WTC11 (cell line): ENCODE measurements around the gene ACO2. TPM values are rescaled to one million over a fixed set of nuclear protein-coding genes. Genes with fewer than 3 reads are reported as not detected.

Source experiments
- ATF1 ChIP-seq: sonication (generic); formaldehyde crosslinking; IDR thresholded peaks from 2 replicates; pipeline ENCODE4 v1.8.1; 2023; ENCODE audit warnings: mild to moderate bottlenecking, moderate library complexity, missing genetic modification reagents
- CBFB ChIP-seq: sonication (generic); formaldehyde crosslinking; IDR thresholded peaks from 2 replicates; pipeline ENCODE4 v1.8.1; 2022; ENCODE audit warnings: mild to moderate bottlenecking, low read depth, missing genetic modification reagents
- ESRRA ChIP-seq: sonication (generic); formaldehyde crosslinking; IDR thresholded peaks from 2 replicates; pipeline ENCODE4 v1.8.1; 2022; ENCODE audit warnings: mild to moderate bottlenecking, missing genetic modification reagents, borderline replicate concordance
- ETV6 ChIP-seq: sonication (generic); formaldehyde crosslinking; IDR thresholded peaks from 2 replicates; pipeline ENCODE4 v1.8.1; 2022; ENCODE audit warnings: mild to moderate bottlenecking, missing genetic modification reagents
- FOXP1 ChIP-seq: sonication (generic); formaldehyde crosslinking; IDR thresholded peaks from 2 replicates; pipeline ENCODE4 v1.8.0; 2022; ENCODE audit warnings: missing genetic modification reagents, mild to moderate bottlenecking, moderate library complexity, borderline replicate concordance
- JAZF1 ChIP-seq: fragments of 250-450 bp; sonication (Bioruptor Pico); IDR thresholded peaks from 2 replicates; pipeline ENCODE4 v1.9.0; 2021; ENCODE audit warnings: moderate library complexity, mild to moderate bottlenecking, inconsistent platforms
- JUN ChIP-seq: sonication (generic); formaldehyde crosslinking; IDR thresholded peaks from 2 replicates; pipeline ENCODE4 v1.8.0; 2023; ENCODE audit warnings: mild to moderate bottlenecking, missing genetic modification reagents
- MXD4 ChIP-seq: fragments of 250-450 bp; sonication (Bioruptor Pico); IDR thresholded peaks from 2 replicates; pipeline ENCODE4 v1.8.0; 2021; ENCODE audit warnings: mild to moderate bottlenecking, moderate library complexity, borderline replicate concordance
- NR2C2 ChIP-seq: sonication (generic); formaldehyde crosslinking; IDR thresholded peaks from 2 replicates; pipeline ENCODE4 v1.8.0; 2022; ENCODE audit warnings: mild to moderate bottlenecking, missing genetic modification reagents
- NR3C1 ChIP-seq: sonication (generic); formaldehyde crosslinking; conservative IDR thresholded peaks from 2 replicates; pipeline ENCODE4 v1.8.1; 2023; ENCODE audit warnings: low read depth, mild to moderate bottlenecking, missing genetic modification reagents
- OVOL2 ChIP-seq: fragments of 250-450 bp; sonication (Bioruptor Pico); IDR thresholded peaks from 2 replicates; pipeline ENCODE4 v1.9.0; 2021; ENCODE audit warnings: mild to moderate bottlenecking, borderline replicate concordance
- SMAD3 ChIP-seq: sonication (generic); formaldehyde crosslinking; IDR thresholded peaks from 2 replicates; pipeline ENCODE4 v1.8.0; 2022; ENCODE audit warnings: missing genetic modification reagents, mild to moderate bottlenecking, borderline replicate concordance
- SP1 ChIP-seq: sonication (generic); formaldehyde crosslinking; conservative IDR thresholded peaks from 2 replicates; pipeline ENCODE4 v1.8.1; 2022; ENCODE audit warnings: missing genetic modification reagents
- TEAD1 ChIP-seq: sonication (generic); formaldehyde crosslinking; IDR thresholded peaks from 2 replicates; pipeline ENCODE4 v1.8.0; 2022; ENCODE audit warnings: mild to moderate bottlenecking, missing genetic modification reagents
- ZNF121 ChIP-seq: sonication (generic); formaldehyde crosslinking; IDR thresholded peaks from 2 replicates; pipeline ENCODE4 v1.8.0; 2023; ENCODE audit warnings: missing genetic modification reagents
- ZNF396 ChIP-seq: fragments of 250-450 bp; sonication (Bioruptor Pico); IDR thresholded peaks from 2 replicates; pipeline ENCODE4 v1.8.0; 2021; ENCODE audit warnings: mild to moderate bottlenecking, moderate library complexity, borderline replicate concordance
- ZNF423 ChIP-seq: fragments of 250-450 bp; sonication (Bioruptor Pico); IDR thresholded peaks from 2 replicates; pipeline ENCODE4 v2.1.2; 2022; ENCODE audit warnings: mild to moderate bottlenecking, moderate library complexity
- ZNF671 ChIP-seq: fragments of 250-450 bp; sonication (Bioruptor Pico); IDR thresholded peaks from 2 replicates; pipeline ENCODE4 v1.8.0; 2021; ENCODE audit warnings: mild to moderate bottlenecking
- total RNA-seq: library from RNA; stranded (reverse); gene quantifications from 3 replicates; pipeline ENCODE4 v1.2.3, GENCODE V29; 2021
- TF ChIP-seq, protein P1 (sequence below): fragments of 250-450 bp; sonication (Bioruptor Pico); IDR thresholded peaks from 2 replicates; pipeline ENCODE4 v1.9.0; 2021; ENCODE audit warnings: mild to moderate bottlenecking
- TF ChIP-seq, protein P2 (sequence below): sonication (generic); formaldehyde crosslinking; IDR thresholded peaks from 2 replicates; pipeline ENCODE4 v1.8.1; 2023; ENCODE audit warnings: mild to moderate bottlenecking, missing genetic modification reagents
- TF ChIP-seq, protein P3 (sequence below): sonication (generic); formaldehyde crosslinking; IDR thresholded peaks from 2 replicates; pipeline ENCODE4 v1.8.0; 2022; ENCODE audit warnings: mild to moderate bottlenecking, missing genetic modification reagents
- TF ChIP-seq, protein P4 (sequence below): sonication (generic); formaldehyde crosslinking; IDR thresholded peaks from 2 replicates; pipeline ENCODE4 v1.8.1; 2022; ENCODE audit warnings: mild to moderate bottlenecking, moderate library complexity, missing genetic modification reagents
- TF ChIP-seq, protein P5 (sequence below): sonication (generic); formaldehyde crosslinking; IDR thresholded peaks from 2 replicates; pipeline ENCODE4 v1.8.0; 2022; ENCODE audit warnings: mild to moderate bottlenecking, missing genetic modification reagents
- TF ChIP-seq, protein P6 (sequence below): sonication (generic); formaldehyde crosslinking; IDR thresholded peaks from 2 replicates; pipeline ENCODE4 v1.8.0; 2023; ENCODE audit warnings: mild to moderate bottlenecking, missing genetic modification reagents
- TF ChIP-seq, protein P7 (sequence below): sonication (generic); formaldehyde crosslinking; IDR thresholded peaks from 2 replicates; pipeline ENCODE4 v1.8.0; 2022; ENCODE audit warnings: mild to moderate bottlenecking, missing genetic modification reagents

The ACO2 gene
- total RNA-seq, 1 experiment from 2014 or later = 104 TPM

DNA sequence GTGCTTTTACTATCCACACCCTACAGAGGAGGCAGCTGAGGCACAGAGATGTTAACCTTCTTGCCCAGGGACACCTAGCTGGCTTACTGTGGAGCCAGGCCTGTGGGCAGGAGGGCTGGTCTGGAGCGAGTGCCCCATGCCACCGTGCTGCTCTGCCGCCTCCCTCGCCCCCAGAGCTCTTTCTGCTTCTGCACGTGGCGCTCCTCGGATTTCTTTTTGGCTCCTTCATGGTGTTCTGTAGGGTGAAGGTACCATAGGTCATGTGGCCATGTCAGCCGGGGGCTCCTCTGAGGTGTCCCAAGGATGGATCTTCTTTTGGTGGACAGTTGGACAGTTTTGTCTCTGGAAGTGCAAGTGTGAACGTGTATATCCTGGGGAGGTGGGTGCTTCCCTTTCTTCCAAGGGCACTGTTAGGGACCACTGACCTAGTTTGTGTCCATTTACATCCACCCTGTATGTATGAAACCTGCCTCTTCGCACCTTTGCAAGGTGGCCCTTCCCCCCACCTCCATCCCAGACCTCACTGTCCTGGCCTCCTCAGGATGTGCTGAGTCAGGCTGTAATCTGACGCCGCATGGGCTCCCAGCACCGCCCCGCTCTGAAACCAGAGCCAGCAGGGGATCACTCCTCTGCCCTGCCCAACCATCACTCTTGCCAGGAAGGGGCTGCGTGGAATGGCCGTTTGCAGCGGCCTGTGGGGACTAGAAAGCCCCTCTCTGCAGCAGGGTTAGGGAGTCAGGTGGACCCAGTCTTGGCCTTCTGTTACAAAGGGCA lies 43.7 kb downstream of the ACO2 start (continued):
- TF ChIP-seq, protein P1, sequence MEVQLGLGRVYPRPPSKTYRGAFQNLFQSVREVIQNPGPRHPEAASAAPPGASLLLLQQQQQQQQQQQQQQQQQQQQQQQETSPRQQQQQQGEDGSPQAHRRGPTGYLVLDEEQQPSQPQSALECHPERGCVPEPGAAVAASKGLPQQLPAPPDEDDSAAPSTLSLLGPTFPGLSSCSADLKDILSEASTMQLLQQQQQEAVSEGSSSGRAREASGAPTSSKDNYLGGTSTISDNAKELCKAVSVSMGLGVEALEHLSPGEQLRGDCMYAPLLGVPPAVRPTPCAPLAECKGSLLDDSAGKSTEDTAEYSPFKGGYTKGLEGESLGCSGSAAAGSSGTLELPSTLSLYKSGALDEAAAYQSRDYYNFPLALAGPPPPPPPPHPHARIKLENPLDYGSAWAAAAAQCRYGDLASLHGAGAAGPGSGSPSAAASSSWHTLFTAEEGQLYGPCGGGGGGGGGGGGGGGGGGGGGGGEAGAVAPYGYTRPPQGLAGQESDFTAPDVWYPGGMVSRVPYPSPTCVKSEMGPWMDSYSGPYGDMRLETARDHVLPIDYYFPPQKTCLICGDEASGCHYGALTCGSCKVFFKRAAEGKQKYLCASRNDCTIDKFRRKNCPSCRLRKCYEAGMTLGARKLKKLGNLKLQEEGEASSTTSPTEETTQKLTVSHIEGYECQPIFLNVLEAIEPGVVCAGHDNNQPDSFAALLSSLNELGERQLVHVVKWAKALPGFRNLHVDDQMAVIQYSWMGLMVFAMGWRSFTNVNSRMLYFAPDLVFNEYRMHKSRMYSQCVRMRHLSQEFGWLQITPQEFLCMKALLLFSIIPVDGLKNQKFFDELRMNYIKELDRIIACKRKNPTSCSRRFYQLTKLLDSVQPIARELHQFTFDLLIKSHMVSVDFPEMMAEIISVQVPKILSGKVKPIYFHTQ (CRISPR knock-in tag) = no peak
- TF ChIP-seq, protein P2, sequence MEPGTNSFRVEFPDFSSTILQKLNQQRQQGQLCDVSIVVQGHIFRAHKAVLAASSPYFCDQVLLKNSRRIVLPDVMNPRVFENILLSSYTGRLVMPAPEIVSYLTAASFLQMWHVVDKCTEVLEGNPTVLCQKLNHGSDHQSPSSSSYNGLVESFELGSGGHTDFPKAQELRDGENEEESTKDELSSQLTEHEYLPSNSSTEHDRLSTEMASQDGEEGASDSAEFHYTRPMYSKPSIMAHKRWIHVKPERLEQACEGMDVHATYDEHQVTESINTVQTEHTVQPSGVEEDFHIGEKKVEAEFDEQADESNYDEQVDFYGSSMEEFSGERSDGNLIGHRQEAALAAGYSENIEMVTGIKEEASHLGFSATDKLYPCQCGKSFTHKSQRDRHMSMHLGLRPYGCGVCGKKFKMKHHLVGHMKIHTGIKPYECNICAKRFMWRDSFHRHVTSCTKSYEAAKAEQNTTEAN = no peak
- TF ChIP-seq OVOL2 (no peak), ZNF396 (no peak), CBFB (CRISPR knock-in tag) (0 out of 2 replicates have a peak, but pooled peaks have one; percentile 28), ZNF121 (peak; percentile 100), NR3C1 (CRISPR knock-in tag) (no peak), ZNF423 (no peak), MXD4 (no peak), ESRRA (CRISPR knock-in tag) (no peak), TEAD1 (CRISPR knock-in tag) (peak; percentile 50; the same call in 1 of the 2 replicates), SMAD3 (CRISPR knock-in tag) (no peak), JUN (no peak), JAZF1 (no peak), ATF1 (CRISPR knock-in tag) (no peak), FOXP1 (no peak), SP1 (CRISPR knock-in tag) (peak; percentile 81), ETV6 (CRISPR knock-in tag) (0 out of 2 replicates have a peak, but pooled peaks have one; percentile 28), NR2C2 (CRISPR knock-in tag) (no peak), ZNF671 (no peak)
- TF ChIP-seq, protein P3, sequence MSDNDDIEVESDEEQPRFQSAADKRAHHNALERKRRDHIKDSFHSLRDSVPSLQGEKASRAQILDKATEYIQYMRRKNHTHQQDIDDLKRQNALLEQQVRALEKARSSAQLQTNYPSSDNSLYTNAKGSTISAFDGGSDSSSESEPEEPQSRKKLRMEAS (CRISPR knock-in tag) = peak; percentile 98
- TF ChIP-seq, protein P4, sequence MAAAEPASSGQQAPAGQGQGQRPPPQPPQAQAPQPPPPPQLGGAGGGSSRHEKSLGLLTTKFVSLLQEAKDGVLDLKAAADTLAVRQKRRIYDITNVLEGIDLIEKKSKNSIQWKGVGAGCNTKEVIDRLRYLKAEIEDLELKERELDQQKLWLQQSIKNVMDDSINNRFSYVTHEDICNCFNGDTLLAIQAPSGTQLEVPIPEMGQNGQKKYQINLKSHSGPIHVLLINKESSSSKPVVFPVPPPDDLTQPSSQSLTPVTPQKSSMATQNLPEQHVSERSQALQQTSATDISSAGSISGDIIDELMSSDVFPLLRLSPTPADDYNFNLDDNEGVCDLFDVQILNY (CRISPR knock-in tag) = no peak
- TF ChIP-seq, protein P5, sequence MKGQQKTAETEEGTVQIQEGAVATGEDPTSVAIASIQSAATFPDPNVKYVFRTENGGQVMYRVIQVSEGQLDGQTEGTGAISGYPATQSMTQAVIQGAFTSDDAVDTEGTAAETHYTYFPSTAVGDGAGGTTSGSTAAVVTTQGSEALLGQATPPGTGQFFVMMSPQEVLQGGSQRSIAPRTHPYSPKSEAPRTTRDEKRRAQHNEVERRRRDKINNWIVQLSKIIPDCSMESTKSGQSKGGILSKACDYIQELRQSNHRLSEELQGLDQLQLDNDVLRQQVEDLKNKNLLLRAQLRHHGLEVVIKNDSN (CRISPR knock-in tag) = no peak
- TF ChIP-seq, protein P6, sequence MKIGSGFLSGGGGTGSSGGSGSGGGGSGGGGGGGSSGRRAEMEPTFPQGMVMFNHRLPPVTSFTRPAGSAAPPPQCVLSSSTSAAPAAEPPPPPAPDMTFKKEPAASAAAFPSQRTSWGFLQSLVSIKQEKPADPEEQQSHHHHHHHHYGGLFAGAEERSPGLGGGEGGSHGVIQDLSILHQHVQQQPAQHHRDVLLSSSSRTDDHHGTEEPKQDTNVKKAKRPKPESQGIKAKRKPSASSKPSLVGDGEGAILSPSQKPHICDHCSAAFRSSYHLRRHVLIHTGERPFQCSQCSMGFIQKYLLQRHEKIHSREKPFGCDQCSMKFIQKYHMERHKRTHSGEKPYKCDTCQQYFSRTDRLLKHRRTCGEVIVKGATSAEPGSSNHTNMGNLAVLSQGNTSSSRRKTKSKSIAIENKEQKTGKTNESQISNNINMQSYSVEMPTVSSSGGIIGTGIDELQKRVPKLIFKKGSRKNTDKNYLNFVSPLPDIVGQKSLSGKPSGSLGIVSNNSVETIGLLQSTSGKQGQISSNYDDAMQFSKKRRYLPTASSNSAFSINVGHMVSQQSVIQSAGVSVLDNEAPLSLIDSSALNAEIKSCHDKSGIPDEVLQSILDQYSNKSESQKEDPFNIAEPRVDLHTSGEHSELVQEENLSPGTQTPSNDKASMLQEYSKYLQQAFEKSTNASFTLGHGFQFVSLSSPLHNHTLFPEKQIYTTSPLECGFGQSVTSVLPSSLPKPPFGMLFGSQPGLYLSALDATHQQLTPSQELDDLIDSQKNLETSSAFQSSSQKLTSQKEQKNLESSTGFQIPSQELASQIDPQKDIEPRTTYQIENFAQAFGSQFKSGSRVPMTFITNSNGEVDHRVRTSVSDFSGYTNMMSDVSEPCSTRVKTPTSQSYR = peak; percentile 98
- TF ChIP-seq, protein P7, sequence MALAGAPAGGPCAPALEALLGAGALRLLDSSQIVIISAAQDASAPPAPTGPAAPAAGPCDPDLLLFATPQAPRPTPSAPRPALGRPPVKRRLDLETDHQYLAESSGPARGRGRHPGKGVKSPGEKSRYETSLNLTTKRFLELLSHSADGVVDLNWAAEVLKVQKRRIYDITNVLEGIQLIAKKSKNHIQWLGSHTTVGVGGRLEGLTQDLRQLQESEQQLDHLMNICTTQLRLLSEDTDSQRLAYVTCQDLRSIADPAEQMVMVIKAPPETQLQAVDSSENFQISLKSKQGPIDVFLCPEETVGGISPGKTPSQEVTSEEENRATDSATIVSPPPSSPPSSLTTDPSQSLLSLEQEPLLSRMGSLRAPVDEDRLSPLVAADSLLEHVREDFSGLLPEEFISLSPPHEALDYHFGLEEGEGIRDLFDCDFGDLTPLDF (CRISPR knock-in tag) = no peak
